Neural crest cell (in vitro differentiated cells): ENCODE data around the gene PDCD6IP. TPM values are rescaled to one million over a fixed set of nuclear protein-coding genes. Genes with fewer than 3 reads are reported as not detected.
A peak's percentile ranks its signal among the peaks of the same experiment; 100 is the strongest.
"Not testable (repeated sequence)": the region's sequence is repeated elsewhere in the genome, so short reads cannot be mapped to it uniquely, and the experiment has no call there.

Source experiments
- DNase-seq: peaks from one replicate; pipeline ENCODE4 v3.0.0; 2021; ENCODE audit warnings: low read depth, mixed read lengths, low spot score
- H3K27ac Mint-ChIP-seq: one replicate; pipeline ENCODE4 v1.8.0; 2021; ENCODE audit warnings: mild to moderate bottlenecking, mixed read lengths; ENCODE audit not compliant: unreplicated experiment
- H3K27me3 Mint-ChIP-seq: 2 replicates; pipeline ENCODE4 v1.8.0; 2021; ENCODE audit warnings: low read depth, mild to moderate bottlenecking, mixed read lengths
- H3K36me3 Mint-ChIP-seq: 2 replicates; pipeline ENCODE4 v1.8.0; 2021; ENCODE audit warnings: low read depth, mild to moderate bottlenecking, mixed read lengths
- H3K4me1 Mint-ChIP-seq: 2 replicates; pipeline ENCODE4 v1.8.0; 2021; ENCODE audit warnings: mixed read lengths
- H3K4me3 Mint-ChIP-seq: one replicate; pipeline ENCODE4 v1.8.0; 2021; ENCODE audit warnings: mild to moderate bottlenecking, mixed read lengths
- H3K9me3 Mint-ChIP-seq: 2 replicates; pipeline ENCODE4 v1.8.0; 2021; ENCODE audit warnings: mixed read lengths
- long read RNA-seq: library from polyadenylated mRNA; unstranded; transcript quantifications from one replicate; pipeline ENCODE4 v2.0.0, GENCODE V29; 2020
- total RNA-seq: library from RNA; stranded (reverse); gene quantifications from 2 replicates; pipeline ENCODE4 v1.2.1, GENCODE V29; 2021
- TF ChIP-seq, protein P1 (sequence below): fragments of 200-600 bp; sonication (generic); conservative IDR thresholded peaks from 2 replicates; pipeline ENCODE4 v1.5.0; 2021; ENCODE audit warnings: antibody characterized with exemption, mild to moderate bottlenecking

The PDCD6IP gene, protein sequence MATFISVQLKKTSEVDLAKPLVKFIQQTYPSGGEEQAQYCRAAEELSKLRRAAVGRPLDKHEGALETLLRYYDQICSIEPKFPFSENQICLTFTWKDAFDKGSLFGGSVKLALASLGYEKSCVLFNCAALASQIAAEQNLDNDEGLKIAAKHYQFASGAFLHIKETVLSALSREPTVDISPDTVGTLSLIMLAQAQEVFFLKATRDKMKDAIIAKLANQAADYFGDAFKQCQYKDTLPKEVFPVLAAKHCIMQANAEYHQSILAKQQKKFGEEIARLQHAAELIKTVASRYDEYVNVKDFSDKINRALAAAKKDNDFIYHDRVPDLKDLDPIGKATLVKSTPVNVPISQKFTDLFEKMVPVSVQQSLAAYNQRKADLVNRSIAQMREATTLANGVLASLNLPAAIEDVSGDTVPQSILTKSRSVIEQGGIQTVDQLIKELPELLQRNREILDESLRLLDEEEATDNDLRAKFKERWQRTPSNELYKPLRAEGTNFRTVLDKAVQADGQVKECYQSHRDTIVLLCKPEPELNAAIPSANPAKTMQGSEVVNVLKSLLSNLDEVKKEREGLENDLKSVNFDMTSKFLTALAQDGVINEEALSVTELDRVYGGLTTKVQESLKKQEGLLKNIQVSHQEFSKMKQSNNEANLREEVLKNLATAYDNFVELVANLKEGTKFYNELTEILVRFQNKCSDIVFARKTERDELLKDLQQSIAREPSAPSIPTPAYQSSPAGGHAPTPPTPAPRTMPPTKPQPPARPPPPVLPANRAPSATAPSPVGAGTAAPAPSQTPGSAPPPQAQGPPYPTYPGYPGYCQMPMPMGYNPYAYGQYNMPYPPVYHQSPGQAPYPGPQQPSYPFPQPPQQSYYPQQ
- total RNA-seq, result 142 and 150 TPM in 2 replicates
- long read RNA-seq, full-length matches to known transcripts, result 69 of 140 reads
- long read RNA-seq, partial matches to known transcripts, result 57 of 140 reads
- long read RNA-seq, other reads (novel, unspliced or antisense), result 14 of 140 reads

DNA sequence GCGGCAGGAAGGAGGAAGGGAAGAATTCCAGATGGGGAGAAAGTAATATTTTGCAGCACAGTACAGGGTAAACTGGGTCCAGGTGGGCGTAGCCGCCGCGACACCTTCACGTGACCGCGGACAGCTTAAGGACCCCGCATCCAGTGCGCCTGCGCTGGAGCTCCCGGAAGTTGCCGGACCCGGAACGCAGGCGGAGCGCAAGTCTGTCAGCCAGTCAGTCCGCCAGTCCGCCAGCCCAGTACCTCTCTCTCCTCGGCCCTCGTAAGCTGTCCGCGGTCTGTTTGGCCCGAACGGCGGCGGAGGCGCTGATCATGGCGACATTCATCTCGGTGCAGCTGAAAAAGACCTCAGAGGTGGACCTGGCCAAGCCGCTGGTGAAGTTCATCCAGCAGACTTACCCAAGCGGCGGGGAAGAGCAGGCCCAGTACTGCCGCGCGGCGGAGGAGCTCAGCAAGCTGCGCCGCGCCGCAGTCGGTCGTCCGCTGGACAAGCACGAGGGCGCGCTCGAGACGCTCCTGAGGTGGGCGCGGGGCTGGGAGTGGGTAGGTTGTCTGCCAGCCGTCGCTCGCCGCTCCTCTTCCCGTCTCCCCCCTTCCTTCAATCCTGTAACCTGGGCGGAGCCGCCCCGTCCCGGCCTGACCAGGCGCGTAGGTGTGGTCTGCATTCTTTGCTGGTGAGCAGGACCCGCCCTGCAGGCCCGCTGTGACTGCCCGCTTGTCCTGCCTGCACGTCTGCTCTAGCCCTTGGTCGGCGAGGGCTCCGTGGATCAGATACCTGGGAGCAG is at the start of gene PDCD6IP:
Gene PDCD6IP (plus strand): TSS at position 213 of the 784 bp plus-strand sequence. CDS start 99 bp downstream, at position 312.
- Mint-ChIP-seq H3K4me1 (peaks cover 32% of the 10 kb centered on the region), H3K27ac (peak within 1 kb of the TSS; percentile 97), H3K27me3 (peaks cover 15% of the 10 kb centered on the region), H3K4me3 (peak within 1 kb of the TSS; percentile 95), H3K36me3 (peaks cover 14% of the 10 kb centered on the region), H3K9me3 (peaks cover 4% of the 10 kb centered on the region)
- TF ChIP-seq, protein P1, sequence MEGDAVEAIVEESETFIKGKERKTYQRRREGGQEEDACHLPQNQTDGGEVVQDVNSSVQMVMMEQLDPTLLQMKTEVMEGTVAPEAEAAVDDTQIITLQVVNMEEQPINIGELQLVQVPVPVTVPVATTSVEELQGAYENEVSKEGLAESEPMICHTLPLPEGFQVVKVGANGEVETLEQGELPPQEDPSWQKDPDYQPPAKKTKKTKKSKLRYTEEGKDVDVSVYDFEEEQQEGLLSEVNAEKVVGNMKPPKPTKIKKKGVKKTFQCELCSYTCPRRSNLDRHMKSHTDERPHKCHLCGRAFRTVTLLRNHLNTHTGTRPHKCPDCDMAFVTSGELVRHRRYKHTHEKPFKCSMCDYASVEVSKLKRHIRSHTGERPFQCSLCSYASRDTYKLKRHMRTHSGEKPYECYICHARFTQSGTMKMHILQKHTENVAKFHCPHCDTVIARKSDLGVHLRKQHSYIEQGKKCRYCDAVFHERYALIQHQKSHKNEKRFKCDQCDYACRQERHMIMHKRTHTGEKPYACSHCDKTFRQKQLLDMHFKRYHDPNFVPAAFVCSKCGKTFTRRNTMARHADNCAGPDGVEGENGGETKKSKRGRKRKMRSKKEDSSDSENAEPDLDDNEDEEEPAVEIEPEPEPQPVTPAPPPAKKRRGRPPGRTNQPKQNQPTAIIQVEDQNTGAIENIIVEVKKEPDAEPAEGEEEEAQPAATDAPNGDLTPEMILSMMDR, result peak; percentile 31
- DNase-seq, result peak; percentile 84

DNA sequence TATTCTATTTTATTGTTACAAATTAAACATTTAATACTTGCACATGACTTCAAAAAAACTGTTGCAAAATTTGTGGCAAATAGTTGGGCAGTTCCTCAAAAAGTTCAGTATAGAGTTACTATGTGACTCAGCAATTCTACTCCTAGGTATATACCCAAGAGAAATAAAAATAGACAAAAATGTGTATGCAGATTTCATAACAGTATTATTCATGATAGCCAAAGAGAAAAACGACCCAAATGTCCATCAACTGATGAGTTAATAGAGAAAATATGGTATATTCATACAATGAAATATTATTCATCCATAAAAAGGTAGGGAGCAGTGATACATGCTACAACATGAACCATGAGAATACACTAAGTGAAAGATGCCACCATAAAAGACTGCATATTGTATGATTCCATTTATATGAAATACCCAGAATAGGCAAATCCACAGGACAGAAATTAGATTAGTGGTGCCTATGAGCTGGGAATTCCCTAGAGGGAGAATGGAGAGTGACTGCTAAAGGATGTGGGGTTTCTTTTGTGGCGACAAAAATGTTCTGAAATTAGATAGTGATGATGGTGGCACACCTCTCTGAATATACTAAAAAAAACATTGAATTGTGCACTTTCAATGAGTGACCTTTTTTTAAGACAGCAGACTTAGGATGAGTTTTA is 48.8 kb upstream of the PDCD6IP start:
- TF ChIP-seq, protein P1, result no peak
- DNase-seq, result no peak
- Mint-ChIP-seq H3K4me3 (no peak overlapping the region), H3K36me3 (no peaks in the 10 kb centered on the region), H3K9me3 (peaks cover 7% of the 10 kb centered on the region), H3K27me3 (no peaks in the 10 kb centered on the region), H3K4me1 (no peaks in the 10 kb centered on the region), H3K27ac (no peak overlapping the region)

DNA sequence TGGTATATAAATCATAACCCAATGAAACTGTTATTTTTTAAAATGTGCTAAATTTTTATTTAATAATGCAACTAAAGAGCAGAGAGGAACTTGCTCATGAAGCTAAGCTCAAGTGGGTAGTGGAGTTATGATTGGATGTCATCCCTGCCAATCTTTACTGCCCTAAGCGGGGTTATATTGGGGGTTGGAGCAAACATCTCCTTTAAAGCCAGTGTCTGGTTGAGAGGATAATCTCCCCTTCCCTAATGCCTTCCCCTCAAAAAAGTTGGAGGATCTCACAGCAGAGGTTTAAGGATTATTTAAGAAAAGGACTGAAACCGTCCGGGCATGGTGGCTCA is 48.2 kb upstream of the PDCD6IP start:
- no peaks in the 10 kb centered on the region for H3K27me3 Mint-ChIP-seq

DNA sequence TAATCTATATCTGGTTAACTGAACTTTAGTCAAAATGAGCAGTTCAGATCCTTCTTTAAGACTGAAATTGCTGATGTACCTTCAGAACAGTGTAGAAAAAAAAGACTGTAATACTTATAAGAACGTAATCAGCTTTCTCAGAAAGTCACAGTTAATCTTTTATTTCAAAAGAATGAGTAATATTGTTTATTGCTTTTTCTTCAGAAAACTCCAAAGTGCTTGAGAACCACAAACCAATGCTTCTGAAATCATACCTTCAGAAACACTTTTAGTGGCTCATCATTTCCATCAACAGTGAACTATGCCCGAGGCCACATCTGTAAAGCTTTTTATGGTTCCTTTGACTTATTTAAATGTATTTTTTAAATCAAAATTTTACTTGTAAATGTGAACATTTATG is 47.1 kb upstream of the PDCD6IP start:
- H3K27me3 Mint-ChIP-seq, result no peaks in the 10 kb centered on the region
- H3K4me3 Mint-ChIP-seq, result no peak overlapping the region
- H3K4me1 Mint-ChIP-seq, result no peaks in the 10 kb centered on the region
- peaks cover 11% of the 10 kb centered on the region for H3K9me3 Mint-ChIP-seq
- TF ChIP-seq, protein P1, result no peak
- peaks cover 2% of the 10 kb centered on the region for H3K36me3 Mint-ChIP-seq
- no peak for DNase-seq
- no peak overlapping the region for H3K27ac Mint-ChIP-seq

More for the DNA sequence above, 48.2 kb upstream of the PDCD6IP start:
- H3K9me3 Mint-ChIP-seq, result peaks cover 11% of the 10 kb centered on the region
- TF ChIP-seq, protein P1, result no peak
- H3K4me3 Mint-ChIP-seq, result no peak overlapping the region
- no peak overlapping the region for H3K27ac Mint-ChIP-seq
- DNase-seq, result no peak
- H3K4me1 Mint-ChIP-seq, result no peaks in the 10 kb centered on the region
- peaks cover 2% of the 10 kb centered on the region for H3K36me3 Mint-ChIP-seq

DNA sequence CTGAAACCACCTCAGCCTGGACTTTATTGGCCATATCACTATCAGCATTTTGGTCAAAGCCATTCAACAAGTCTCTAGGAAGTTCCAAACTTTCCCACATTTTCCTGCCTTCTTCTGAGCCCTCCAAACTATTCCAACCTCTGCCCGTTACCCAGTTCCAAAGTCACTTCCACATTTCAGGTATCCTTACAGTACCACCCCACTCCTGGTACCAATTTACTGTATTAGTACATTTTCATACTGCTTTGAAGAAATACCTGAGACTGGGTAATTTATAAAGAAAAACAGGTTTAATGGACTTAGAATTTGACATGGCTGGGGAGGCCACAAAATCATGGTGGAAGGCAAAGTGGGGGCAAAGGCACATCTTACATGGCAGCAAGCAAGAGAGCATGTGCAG is 44.0 kb upstream of the PDCD6IP start:
- not testable (repeated sequence) for H3K4me3 Mint-ChIP-seq, H3K27ac Mint-ChIP-seq, H3K27me3 Mint-ChIP-seq, DNase-seq, H3K4me1 Mint-ChIP-seq, H3K36me3 Mint-ChIP-seq
- peaks cover 15% of the 10 kb centered on the region for H3K9me3 Mint-ChIP-seq
